ENCODE results near the gene ZNF283.
"Not testable (repeated sequence)": the region's sequence is repeated elsewhere in the genome, so short reads cannot be mapped to it uniquely, and the experiment has no call there.

Gene ZNF283

GRCh38 chr19:43802216-43802951 is 24.7 kb upstream of the ZNF283 start, which contains the start of gene LYPD5:
LYPD5 (minus strand) TSS chr19:43802447; CDS start chr19:43802380, 67 bp downstream.
- no peak for DNase-seq

GRCh38 chr19:43804432-43804831 is 22.7 kb upstream of the ZNF283 start:
- no peak for DNase-seq

- DNase-seq, result not testable (repeated sequence)
Measured at GRCh38 chr19:43806401-43806800, 20.7 kb upstream of the ZNF283 start.

GRCh38 chr19:43806848-43807247 is 20.3 kb upstream of the ZNF283 start:
- DNase-seq, result no peak

- no peak for DNase-seq
Measured at GRCh38 chr19:43807651-43808050, 19.5 kb upstream of the ZNF283 start.

GRCh38 chr19:43809762-43810696 is 17.1 kb upstream of the ZNF283 start:
- peak; percentile 89 for DNase-seq

GRCh38 chr19:43811837-43812236 is 15.3 kb upstream of the ZNF283 start:
- no peak for DNase-seq

- no peak for DNase-seq
Measured at GRCh38 chr19:43812259-43812658, 14.9 kb upstream of the ZNF283 start.

- no peak for DNase-seq
Measured at GRCh38 chr19:43812688-43813087, 14.4 kb upstream of the ZNF283 start.

GRCh38 chr19:43814663-43815352 is 12.3 kb upstream of the ZNF283 start:
- DNase-seq, result no peak

GRCh38 chr19:43817454-43817853 is 9.7 kb upstream of the ZNF283 start:
- not testable (repeated sequence) for DNase-seq

GRCh38 chr19:43818500-43818899 is 8.6 kb upstream of the ZNF283 start:
- no peak for DNase-seq

- DNase-seq, result peak; percentile 52
Measured at GRCh38 chr19:43820098-43820883, 6.8 kb upstream of the ZNF283 start.

- no peak for DNase-seq
Measured at GRCh38 chr19:43820884-43821215, 6.3 kb upstream of the ZNF283 start.

- not testable (repeated sequence) for DNase-seq
Measured at GRCh38 chr19:43823856-43824255, 3.3 kb upstream of the ZNF283 start.

GRCh38 chr19:43824572-43824971 is 2.5 kb upstream of the ZNF283 start:
- DNase-seq, result not testable (repeated sequence)

- DNase-seq, result no peak
Measured at GRCh38 chr19:43839139-43839538, 12.0 kb downstream of the ZNF283 start.

- DNase-seq, result peak; percentile 14
Measured at GRCh38 chr19:43842007-43842406, 14.9 kb downstream of the ZNF283 start.

- no peak for DNase-seq
Measured at GRCh38 chr19:43847246-43847645, 20.1 kb downstream of the ZNF283 start.

- no peak for DNase-seq
Measured at GRCh38 chr19:43847884-43848283, 20.8 kb downstream of the ZNF283 start.

- DNase-seq, result no peak
Measured at GRCh38 chr19:43848821-43849220, 21.7 kb downstream of the ZNF283 start.

- DNase-seq, result no peak
Measured at GRCh38 chr19:43858174-43858573, 31.1 kb downstream of the ZNF283 start.

Data from hematopoietic multipotent progenitor cell treated with erythropoietin and hydrocortisone succinate and interleukin-3 and kit ligand, for 6 days (in vitro differentiated cells).